ENCODE data around the gene COPG1. TPM values are rescaled to one million over a fixed set of nuclear protein-coding genes. Genes with fewer than 3 reads are reported as not detected.

The COPG1 gene
- total and polyA plus RNA-seq, 9 of the 15 experiments (the other 6 are each of a cell fraction or from before 2014, with no cell fraction given) = 40.3 to 105 (median 62.4) TPM

DNA sequence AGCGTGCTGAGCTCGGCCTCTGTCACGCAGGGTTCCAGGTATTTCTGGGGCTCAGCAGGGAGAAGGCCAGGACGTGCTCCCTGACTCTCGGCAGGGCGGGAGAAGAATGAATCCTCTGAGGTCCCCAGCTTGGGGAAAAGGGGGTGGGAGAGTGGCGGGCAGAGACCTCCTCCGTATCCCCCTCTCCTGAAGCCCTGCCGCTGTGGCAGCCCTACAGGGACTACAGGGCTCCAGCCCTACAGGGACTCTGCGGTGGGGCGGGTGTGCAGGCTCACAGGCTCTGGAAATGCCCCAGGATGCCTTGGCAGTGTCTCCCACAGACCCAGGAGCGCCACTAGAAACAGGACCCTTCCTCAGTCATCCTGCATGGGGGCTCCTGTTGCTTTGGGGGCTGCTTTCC lies 75.4 kb downstream of the COPG1 start (continued):
- TF ChIP-seq ILK (tag; IDR thresholded peaks at IDR 0.05; ENCODE audit: borderline replicate concordance, low read depth) = no peak
- TF ChIP-seq, protein P1, sequence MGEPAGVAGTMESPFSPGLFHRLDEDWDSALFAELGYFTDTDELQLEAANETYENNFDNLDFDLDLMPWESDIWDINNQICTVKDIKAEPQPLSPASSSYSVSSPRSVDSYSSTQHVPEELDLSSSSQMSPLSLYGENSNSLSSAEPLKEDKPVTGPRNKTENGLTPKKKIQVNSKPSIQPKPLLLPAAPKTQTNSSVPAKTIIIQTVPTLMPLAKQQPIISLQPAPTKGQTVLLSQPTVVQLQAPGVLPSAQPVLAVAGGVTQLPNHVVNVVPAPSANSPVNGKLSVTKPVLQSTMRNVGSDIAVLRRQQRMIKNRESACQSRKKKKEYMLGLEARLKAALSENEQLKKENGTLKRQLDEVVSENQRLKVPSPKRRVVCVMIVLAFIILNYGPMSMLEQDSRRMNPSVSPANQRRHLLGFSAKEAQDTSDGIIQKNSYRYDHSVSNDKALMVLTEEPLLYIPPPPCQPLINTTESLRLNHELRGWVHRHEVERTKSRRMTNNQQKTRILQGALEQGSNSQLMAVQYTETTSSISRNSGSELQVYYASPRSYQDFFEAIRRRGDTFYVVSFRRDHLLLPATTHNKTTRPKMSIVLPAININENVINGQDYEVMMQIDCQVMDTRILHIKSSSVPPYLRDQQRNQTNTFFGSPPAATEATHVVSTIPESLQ (CRISPR knock-in tag; IDR thresholded peaks at IDR 0.05) = no peak

DNA sequence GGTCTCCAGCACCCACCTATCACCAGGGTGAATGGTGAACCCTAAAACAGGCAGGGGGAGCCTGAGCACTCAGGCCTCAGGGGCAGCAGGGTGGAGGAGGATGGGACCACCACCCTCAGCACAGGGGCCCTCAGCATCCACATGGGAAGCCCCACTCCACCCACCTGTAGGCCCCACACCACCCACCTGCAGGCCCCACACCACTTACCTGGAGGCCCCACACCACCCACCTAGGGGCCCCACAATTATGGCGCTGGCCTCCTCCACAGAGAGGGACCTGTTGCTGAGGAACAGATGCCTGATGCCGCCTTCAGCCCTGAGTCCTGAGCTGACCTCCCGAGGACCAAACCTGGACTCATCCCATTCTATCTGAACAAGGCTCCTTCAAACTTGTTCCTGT lies 76.0 kb downstream of the COPG1 start:
- Histone ChIP-seq H3K4me3 (no peak overlapping the region), H3K9me3 (replicated peaks; ENCODE audit: control insufficient read depth, insufficient read depth, low read depth, low read length) (no peaks in the 10 kb centered on the region), H4K20me1 (replicated peaks; ENCODE audit: control insufficient read depth, insufficient read depth, low read length) (no peaks in the 10 kb centered on the region), H3K9me1 (ENCODE audit: control insufficient read depth, insufficient read depth, low read length) (no peaks in the 10 kb centered on the region), H3K4me1 (replicated peaks in 1 of 2; ENCODE audit: control insufficient read depth in 2 of 2, insufficient read depth in 2 of 2, low read length in 2 of 2) (peaks cover 4 to 17% of the 10 kb centered on the region in 2 experiments; a peak in 4 of 5 replicates), H3K36me3 (ENCODE audit: control insufficient read depth, insufficient read depth, low read length) (no peaks in the 10 kb centered on the region), H3K9ac (ENCODE audit: insufficient read depth in 1 of 2, low read depth in 2 of 2, low read length in 2 of 2) (no peak overlapping the region), H3K27me3 (ENCODE audit: control insufficient read depth in 2 of 2, insufficient read depth in 2 of 2, low read length in 2 of 2) (no peaks in the 10 kb centered on the region), H3K27ac (ENCODE audit: extremely low read depth, low read depth, low read length) (no peak overlapping the region), H3K79me2 (ENCODE audit: control insufficient read depth, insufficient read depth, low read length) (no peaks in the 10 kb centered on the region), H2AFZ (ENCODE audit: low read depth, low read length) (no peak overlapping the region), H3K4me2 (ENCODE audit: insufficient read depth, low read length) (no peak overlapping the region)
- CTCF ChIA-PET (ENCODE audit: low intra/inter-chr PET ratio) = no interaction called here
- POLR2A ChIA-PET = interaction anchor here (3.4 kb wide), 1 partner anchor 10 kb away, joined by 20 read pairs; a partner anchor contains a TSS
- ATAC-seq (no peak), DNase-seq (ENCODE audit: extremely low read depth in 1 of 4, low spot score in 3 of 4) (no peak), FAIRE-seq (no peak)
- intact Hi-C loops (cut with micrococcal nuclease) = loop anchor here (5.0 to 10.0 kb wide), 2 partner anchors 89 to 112 kb away; partner anchors contain the start of gene MBD4
- TF ChIP-seq, protein P2, sequence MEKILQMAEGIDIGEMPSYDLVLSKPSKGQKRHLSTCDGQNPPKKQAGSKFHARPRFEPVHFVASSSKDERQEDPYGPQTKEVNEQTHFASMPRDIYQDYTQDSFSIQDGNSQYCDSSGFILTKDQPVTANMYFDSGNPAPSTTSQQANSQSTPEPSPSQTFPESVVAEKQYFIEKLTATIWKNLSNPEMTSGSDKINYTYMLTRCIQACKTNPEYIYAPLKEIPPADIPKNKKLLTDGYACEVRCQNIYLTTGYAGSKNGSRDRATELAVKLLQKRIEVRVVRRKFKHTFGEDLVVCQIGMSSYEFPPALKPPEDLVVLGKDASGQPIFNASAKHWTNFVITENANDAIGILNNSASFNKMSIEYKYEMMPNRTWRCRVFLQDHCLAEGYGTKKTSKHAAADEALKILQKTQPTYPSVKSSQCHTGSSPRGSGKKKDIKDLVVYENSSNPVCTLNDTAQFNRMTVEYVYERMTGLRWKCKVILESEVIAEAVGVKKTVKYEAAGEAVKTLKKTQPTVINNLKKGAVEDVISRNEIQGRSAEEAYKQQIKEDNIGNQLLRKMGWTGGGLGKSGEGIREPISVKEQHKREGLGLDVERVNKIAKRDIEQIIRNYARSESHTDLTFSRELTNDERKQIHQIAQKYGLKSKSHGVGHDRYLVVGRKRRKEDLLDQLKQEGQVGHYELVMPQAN (IDR thresholded peaks at IDR 0.05; ENCODE audit: borderline replicate concordance) = no peak
- TF ChIP-seq TCF7 (IDR thresholded peaks at IDR 0.05; ENCODE audit: borderline replicate concordance) (no peak), KLF1 (tag; IDR thresholded peaks at IDR 0.05) (no peak), ARID2 (IDR thresholded peaks at IDR 0.05) (no peak), ZBTB7A (IDR thresholded peaks at IDR 0.05; ENCODE audit: borderline replicate concordance, control insufficient read depth, low read depth, low read length) (no peak), MTA1 (IDR thresholded peaks at IDR 0.05; ENCODE audit: borderline replicate concordance) (no peak), ZNF282 (CRISPR knock-in tag; IDR thresholded peaks at IDR 0.05) (no peak), GTF2A2 (tag; IDR thresholded peaks at IDR 0.05) (no peak), CEBPB (tag; IDR thresholded peaks at IDR 0.05) (no peak), SMC3 (conservative IDR thresholded peaks at IDR 0.05; ENCODE audit: insufficient read depth, low read depth, low read length) (no peak)
- TF ChIP-seq, protein P3, sequence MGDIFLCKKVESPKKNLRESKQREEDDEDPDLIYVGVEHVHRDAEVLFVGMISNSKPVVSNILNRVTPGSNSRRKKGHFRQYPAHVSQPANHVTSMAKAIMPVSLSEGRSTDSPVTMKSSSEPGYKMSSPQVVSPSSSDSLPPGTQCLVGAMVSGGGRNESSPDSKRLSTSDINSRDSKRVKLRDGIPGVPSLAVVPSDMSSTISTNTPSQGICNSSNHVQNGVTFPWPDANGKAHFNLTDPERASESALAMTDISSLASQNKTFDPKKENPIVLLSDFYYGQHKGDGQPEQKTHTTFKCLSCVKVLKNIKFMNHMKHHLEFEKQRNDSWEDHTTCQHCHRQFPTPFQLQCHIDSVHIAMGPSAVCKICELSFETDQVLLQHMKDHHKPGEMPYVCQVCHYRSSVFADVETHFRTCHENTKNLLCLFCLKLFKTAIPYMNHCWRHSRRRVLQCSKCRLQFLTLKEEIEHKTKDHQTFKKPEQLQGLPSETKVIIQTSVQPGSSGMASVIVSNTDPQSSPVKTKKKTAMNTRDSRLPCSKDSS (IDR thresholded peaks at IDR 0.05; ENCODE audit: low read depth, partially characterized antibody) = no peak
- TF ChIP-seq, protein P4, sequence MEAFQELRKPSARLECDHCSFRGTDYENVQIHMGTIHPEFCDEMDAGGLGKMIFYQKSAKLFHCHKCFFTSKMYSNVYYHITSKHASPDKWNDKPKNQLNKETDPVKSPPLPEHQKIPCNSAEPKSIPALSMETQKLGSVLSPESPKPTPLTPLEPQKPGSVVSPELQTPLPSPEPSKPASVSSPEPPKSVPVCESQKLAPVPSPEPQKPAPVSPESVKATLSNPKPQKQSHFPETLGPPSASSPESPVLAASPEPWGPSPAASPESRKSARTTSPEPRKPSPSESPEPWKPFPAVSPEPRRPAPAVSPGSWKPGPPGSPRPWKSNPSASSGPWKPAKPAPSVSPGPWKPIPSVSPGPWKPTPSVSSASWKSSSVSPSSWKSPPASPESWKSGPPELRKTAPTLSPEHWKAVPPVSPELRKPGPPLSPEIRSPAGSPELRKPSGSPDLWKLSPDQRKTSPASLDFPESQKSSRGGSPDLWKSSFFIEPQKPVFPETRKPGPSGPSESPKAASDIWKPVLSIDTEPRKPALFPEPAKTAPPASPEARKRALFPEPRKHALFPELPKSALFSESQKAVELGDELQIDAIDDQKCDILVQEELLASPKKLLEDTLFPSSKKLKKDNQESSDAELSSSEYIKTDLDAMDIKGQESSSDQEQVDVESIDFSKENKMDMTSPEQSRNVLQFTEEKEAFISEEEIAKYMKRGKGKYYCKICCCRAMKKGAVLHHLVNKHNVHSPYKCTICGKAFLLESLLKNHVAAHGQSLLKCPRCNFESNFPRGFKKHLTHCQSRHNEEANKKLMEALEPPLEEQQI (IDR thresholded peaks at IDR 0.05) = no peak
- 44% methylated on average over 2 of the region's 3 CpGs for WGBS (ENCODE audit: insufficient coverage, low coverage, missing lambda C conversion rate)
- in situ Hi-C loops (cut with MboI) = no loop called here
- BruUV-seq (replicated peaks) = no TSS peak

All from K562 (cell line).